GM12878 (cell line): ENCODE data around the gene GBGT1. TPM values are rescaled to one million over a fixed set of nuclear protein-coding genes. Genes with fewer than 3 reads are reported as not detected.

Source experiments
- ASH2L ChIP-seq: fragments of 300-600, 200-600 bp; sonication (generic); IDR thresholded peaks from 2 replicates; pipeline ENCODE4 v1.6.1; 2017; ENCODE audit warnings: low read depth, mild to moderate bottlenecking, borderline replicate concordance
- HDGF ChIP-seq: fragments of 450-650 bp; IDR thresholded peaks from 2 replicates; pipeline ENCODE4 v1.6.1; 2016; ENCODE audit warnings: antibody characterized with exemption
- HSF1 ChIP-seq: fragments of 150-350 bp; IDR thresholded peaks from 2 replicates; pipeline ENCODE4 v1.6.1; 2014; ENCODE audit warnings: mild to moderate bottlenecking, low read depth, low read length
- IKZF1 ChIP-seq: fragments of 450-650 bp; conservative IDR thresholded peaks from 2 replicates; pipeline ENCODE4 v1.6.1; 2017; ENCODE audit warnings: antibody characterized with exemption, mild to moderate bottlenecking
- KDM1A ChIP-seq: fragments of 200-600 bp; sonication (generic); IDR thresholded peaks from 2 replicates; pipeline ENCODE4 v1.6.1; 2016; ENCODE audit warnings: borderline replicate concordance
- KLF5 ChIP-seq: fragments of 450-650 bp; IDR thresholded peaks from 2 replicates; pipeline ENCODE4 v1.6.1; 2014; ENCODE audit warnings: mild to moderate bottlenecking; ENCODE audit not compliant: partially characterized antibody
- MAX ChIP-seq: IDR thresholded peaks from 2 replicates; pipeline ENCODE4 v1.6.1; 2012; ENCODE audit warnings: low read depth, low read length, improper control_type of control experiment
- MLLT1 ChIP-seq: fragments of 450-650 bp; IDR thresholded peaks from 2 replicates; pipeline ENCODE4 v1.6.1; 2016; ENCODE audit warnings: mild to moderate bottlenecking
- PAX8 ChIP-seq: fragments of 450-650 bp; IDR thresholded peaks from 2 replicates; pipeline ENCODE4 v1.6.1; 2017; ENCODE audit warnings: mild to moderate bottlenecking, moderate library complexity
- PML ChIP-seq: IDR thresholded peaks from 2 replicates; pipeline ENCODE4 v1.6.1; 2012; ENCODE audit warnings: low read length, inconsistent platforms
- POLR2A ChIP-seq: IDR thresholded peaks from 2 replicates; pipeline ENCODE4 v1.6.1; 2011; ENCODE audit warnings: low read depth, mild to moderate bottlenecking, low read length
- RCOR1 ChIP-seq: conservative IDR thresholded peaks from 2 replicates; pipeline ENCODE4 v1.6.1; 2012; ENCODE audit warnings: low read depth, low read length, improper control_type of control experiment
- RUNX3 ChIP-seq: IDR thresholded peaks from 2 replicates; pipeline ENCODE4 v1.6.1; 2012; ENCODE audit warnings: low read length, inconsistent platforms
- SMARCA5 ChIP-seq: fragments of 450-650 bp; IDR thresholded peaks from 2 replicates; pipeline ENCODE4 v1.6.1; 2017; ENCODE audit warnings: mild to moderate bottlenecking
- SP1 ChIP-seq: IDR thresholded peaks from one replicate; pipeline ENCODE4 v1.6.1; 2011; ENCODE audit warnings: low read depth, low read length
- TBL1XR1 ChIP-seq: IDR thresholded peaks from 2 replicates; pipeline ENCODE4 v1.6.1; 2012; ENCODE audit warnings: low read depth, low read length, improper control_type of control experiment
- TCF12 ChIP-seq: IDR thresholded peaks from 2 replicates; pipeline ENCODE4 v1.6.1; 2011; ENCODE audit warnings: low read depth, mild to moderate bottlenecking, low read length
- polyA plus RNA-seq, 11 experiments: library from polyadenylated mRNA; depleted of rRNA in 4 of 11; unstranded in 6 of 11; stranded (reverse) in 5 of 11; fragments of >200 nt; fragmentation: Nextera tagmentation in 4 of 11; fragmentation: Illumina TruSeq in 1 of 11; extraction: Ambion mirVana in 4 of 11; extraction: Trizol in 1 of 11; gene quantifications; 1 replicate in 1 of 11; 2 replicates in 10 of 11; pipeline versions ENCODE4 v1.2.1 to v1.2.3, GENCODE V29; 2011 to 2016; ENCODE audit warnings: inconsistent platforms in 2 of 11, missing spikeins in 2 of 11, low read depth in 1 of 11
- total RNA-seq, 4 experiments: library from RNA; depleted of rRNA in 3 of 4; stranded (reverse); fragments of >200 nt in 3 of 4; fragmentation: Illumina TruSeq in 1 of 4; extraction: Trizol in 1 of 4; gene quantifications; 2 replicates each; pipeline versions ENCODE4 v1.2.1 to v1.2.3, GENCODE V29; 2013 to 2021

The GBGT1 gene
- total and polyA plus RNA-seq, 10 of the 15 experiments (the other 5 are each of a cell fraction or from before 2014, with no cell fraction given) = 0.08 to 1.9 (median 0.49) TPM

GRCh38 chr9:133130685-133131244 lies 32.9 kb downstream of the GBGT1 start (continued):
- TF ChIP-seq HSF1 (no peak), TCF12 (no peak), PML (no peak), IKZF1 (peak; percentile 52; the same call in 1 of the 2 replicates), RUNX3 (peak; percentile 35; the same call in 1 of the 2 replicates), KDM1A (no peak), ASH2L (no peak), HDGF (peak; percentile 67), SMARCA5 (no peak), SP1 (no peak), MLLT1 (peak; percentile 40; the same call in 1 of the 2 replicates), TBL1XR1 (no peak), MAX (no peak), PAX8 (no peak), KLF5 (no peak), RCOR1 (0 out of 2 replicates have a peak, but pooled peaks have one; percentile 64), POLR2A (peak; percentile 68)
